C4-2B (cell line): ENCODE data around the gene RIPOR2.

ENCODE experiments used
- H3K27ac ChIP-seq: fragments of 450-650 bp; 2 replicates; pipeline ENCODE4 v1.5.1; 2017
- CTCF ChIP-seq: fragments of 450-650 bp; conservative IDR thresholded peaks from 2 replicates; pipeline ENCODE4 v1.5.1; 2017; ENCODE audit warnings: mild to moderate bottlenecking
- ZFX ChIP-seq: fragments of 450-650 bp; IDR thresholded peaks from 2 replicates; pipeline ENCODE4 v1.6.1; 2017

Gene RIPOR2

GRCh38 chr6:24924580-24925356 is 11.0 kb downstream of the RIPOR2 start:
- peak overlapping the region; percentile 99 for H3K27ac ChIP-seq

GRCh38 chr6:24923885-24924401 is 11.8 kb downstream of the RIPOR2 start:
- H3K27ac ChIP-seq: peak overlapping the region; percentile 86
- TF ChIP-seq ZFX (no peak), CTCF (no peak)

More at GRCh38 chr6:24924580-24925356, 11.0 kb downstream of the RIPOR2 start:
- no peak for TF ChIP-seq ZFX
- TF ChIP-seq CTCF: no peak; the same call in 1 of the 2 replicates

- H3K27ac ChIP-seq: peak overlapping the region; percentile 44
- no peak for TF ChIP-seq ZFX
- TF ChIP-seq CTCF: no peak
Measured at GRCh38 chr6:24922814-24923213, 12.9 kb downstream of the RIPOR2 start.

- peak overlapping the region; percentile 44 for H3K27ac ChIP-seq
- TF ChIP-seq CTCF: no peak
- no peak for TF ChIP-seq ZFX
Measured at GRCh38 chr6:24922170-24922569, 13.6 kb downstream of the RIPOR2 start.

DNA sequence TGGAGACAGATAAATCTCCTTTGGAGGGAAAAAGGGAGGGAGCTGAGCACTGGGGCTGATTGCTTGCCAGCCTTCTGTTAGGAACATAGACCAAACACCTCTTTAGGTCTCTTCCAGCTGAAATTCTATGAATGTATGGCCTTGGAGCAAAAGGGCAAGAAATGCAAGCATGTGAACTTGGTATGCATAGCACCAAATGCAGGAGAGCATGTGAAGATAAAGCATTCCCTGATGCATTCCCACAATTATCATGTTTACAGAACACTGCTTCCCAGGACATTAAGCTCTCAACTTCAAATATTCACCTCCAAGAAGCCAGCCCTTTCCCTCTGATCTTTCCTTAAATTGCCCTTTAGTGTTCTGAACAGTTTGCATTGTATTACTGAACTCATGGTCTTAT is 15.6 kb downstream of the RIPOR2 start:
- H3K27ac ChIP-seq: no peak overlapping the region; the same call in 1 of the 2 replicates
- TF ChIP-seq CTCF: no peak
- no peak for TF ChIP-seq ZFX

DNA sequence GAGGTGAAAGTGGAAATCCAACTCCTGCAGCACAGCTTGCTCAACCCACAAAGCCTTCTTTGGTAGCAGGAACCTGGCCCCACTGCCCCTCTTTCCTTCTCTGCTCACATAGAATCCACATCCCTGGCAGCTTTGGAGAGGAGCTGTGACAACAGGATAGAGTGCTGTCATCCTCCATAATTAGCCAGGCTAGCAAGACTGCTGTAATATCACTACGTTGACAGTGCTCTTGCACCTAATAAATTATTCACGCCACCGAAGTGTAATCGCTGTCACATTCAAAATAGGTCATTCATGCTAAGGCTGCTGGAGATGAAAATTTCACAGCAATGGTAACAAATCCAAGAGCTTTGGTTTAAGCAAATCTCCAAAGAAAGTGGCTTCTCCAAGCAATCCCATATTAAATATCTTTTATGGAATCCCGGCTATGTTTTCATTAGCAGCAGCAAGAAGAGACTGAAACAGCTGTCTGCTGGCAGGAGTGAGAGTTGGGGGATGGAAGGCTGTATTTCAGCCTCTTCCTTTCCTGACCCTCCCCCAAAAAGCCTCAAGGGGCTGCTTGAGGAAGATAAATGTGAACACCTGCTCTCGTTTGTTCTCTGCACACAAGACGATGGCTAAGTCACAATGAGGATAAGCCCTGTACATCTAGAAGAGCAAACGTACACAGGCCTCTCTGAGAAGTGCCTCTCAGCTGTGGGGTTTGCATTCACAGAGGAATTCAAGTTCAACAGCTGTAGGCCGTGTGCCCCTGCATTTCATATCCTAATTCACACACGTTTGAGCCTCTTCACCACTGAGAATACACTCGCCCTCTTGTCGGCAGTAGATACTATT is 16.5 kb downstream of the RIPOR2 start:
- H3K27ac ChIP-seq: peak overlapping the region; percentile 8; the same call in 1 of the 2 replicates
- TF ChIP-seq ZFX: no peak
- no peak for TF ChIP-seq CTCF

- H3K27ac ChIP-seq: peak overlapping the region; percentile 8; the same call in 1 of the 2 replicates
- no peak for TF ChIP-seq CTCF
- no peak for TF ChIP-seq ZFX
Measured at GRCh38 chr6:24918641-24919055, 17.1 kb downstream of the RIPOR2 start.
